GM20431 (cell line): ENCODE measurements around the gene GALR3.

Experiments
- in situ Hi-C: fragments of 300-500 bp; cut with MseI, MboI; formaldehyde crosslinking; loops from one replicate; pipeline ENCODE4 v1.15.0; 2020; ENCODE audit warnings: low sequenced_read_pairs; ENCODE audit not compliant: unreplicated experiment

The GALR3 gene

GRCh38 chr22:37855462-37855861 lies 32.3 kb downstream of the GALR3 start:
- in situ Hi-C loops: no loop called here

GRCh38 chr22:37860796-37861421 lies 37.7 kb downstream of the GALR3 start:
- in situ Hi-C loops: no loop called here

DNA sequence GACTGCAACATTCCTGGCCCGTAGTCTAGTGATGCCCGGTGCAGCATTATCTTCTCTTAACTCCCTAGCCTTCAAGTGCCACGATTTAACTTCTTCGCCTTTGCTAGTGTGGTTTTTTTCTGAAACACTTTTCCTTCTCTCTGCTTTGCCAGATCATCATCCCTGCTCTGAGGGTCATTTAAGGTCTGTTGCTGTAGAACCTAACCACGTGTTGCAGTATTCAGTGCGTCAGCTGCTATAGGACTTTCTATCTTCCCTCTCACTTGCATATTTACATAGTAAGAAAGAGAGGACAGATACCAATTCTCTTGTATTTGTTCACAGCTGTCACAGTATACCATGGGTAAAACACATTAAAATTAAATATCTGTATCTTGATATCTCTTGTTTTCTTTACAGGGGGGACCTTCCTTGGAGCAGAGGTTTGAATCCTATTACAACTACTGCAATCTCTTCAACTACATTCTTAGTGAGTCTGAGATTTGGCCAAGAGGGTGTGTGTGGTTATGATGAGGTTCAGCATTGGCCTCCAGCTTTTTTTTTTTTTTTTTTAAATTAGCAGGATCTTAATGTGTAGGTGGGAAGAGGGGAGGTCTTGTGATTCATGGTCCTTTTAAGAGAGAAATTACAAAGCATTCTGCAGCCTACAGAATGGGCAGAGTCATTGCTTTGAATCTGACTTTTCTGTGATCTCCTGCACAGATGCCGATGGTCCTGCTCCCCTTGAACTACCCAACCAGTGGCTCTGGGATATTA lies 39.6 kb downstream of the GALR3 start:
- in situ Hi-C loops: no loop called here

- in situ Hi-C loops: no loop called here
Measured at GRCh38 chr22:37865510-37865909, 42.3 kb downstream of the GALR3 start.

DNA sequence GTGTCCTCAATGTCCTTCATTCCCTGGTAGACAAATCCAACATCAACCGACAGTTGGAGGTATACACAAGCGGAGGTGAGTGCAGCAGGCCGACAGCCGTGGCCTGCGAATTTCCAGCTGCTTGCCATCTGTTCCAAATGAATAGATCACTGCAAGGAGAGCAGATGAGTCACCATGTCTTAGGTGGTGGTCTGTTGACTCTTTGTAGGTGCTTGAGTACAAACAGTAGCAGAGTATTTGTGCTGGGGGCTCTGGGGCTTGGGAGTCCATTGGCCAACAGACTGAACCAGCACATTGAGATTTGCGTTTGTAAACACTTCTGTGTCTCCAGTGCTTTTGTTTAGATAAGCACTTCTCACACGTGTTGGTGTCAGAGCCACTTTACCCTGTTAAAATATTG lies 47.1 kb downstream of the GALR3 start:
- in situ Hi-C loops: no loop called here
